Endothelial cell of umbilical vein (primary cell): ENCODE results near the gene DPM2. TPM values are rescaled to one million over a fixed set of nuclear protein-coding genes. Genes with fewer than 3 reads are reported as not detected.

ENCODE experiments used
- BruUV-seq: library from RNA; stranded (reverse); fragments of 400-500 nt; replicated peaks from 2 replicates; lab custom pipeline; 2021; lab: Mats Ljungman, UMichigan
- CTCF ChIA-PET: fragments of 300-600, 350-600 bp; sonication (Branson Sonifier 250); formaldehyde crosslinking; loops from one replicate; lab custom pipeline; 2021; ENCODE audit warnings: antibody characterized with exemption, inconsistent platforms; lab: Charles Lee
- POLR2A ChIA-PET: fragments of 300-600, 350-600 bp; sonication (Branson Sonifier 250); formaldehyde crosslinking; loops from one replicate; lab custom pipeline; 2021; ENCODE audit warnings: antibody characterized with exemption, inconsistent platforms; lab: Charles Lee
- DNase-seq: peaks from one replicate; pipeline ENCODE4 v3.0.0-alpha.2; 2011; ENCODE audit warnings: low read depth, low spot score
- FAIRE-seq: peaks from 2 replicates; lab custom pipeline; 2011; peaks lifted over from hg19 to GRCh38; lab: Jason Lieb, UNC
- H2AFZ ChIP-seq: 2 replicates; pipeline ENCODE4 v1.6.0; 2012; ENCODE audit warnings: low read depth, low read length, control low read depth, inconsistent platforms
- H3K27ac ChIP-seq: 2 replicates; pipeline ENCODE4 v1.5.1; 2011; ENCODE audit warnings: low read depth, mild to moderate bottlenecking, control low read depth, low read length, moderate library complexity; ENCODE audit not compliant: insufficient read depth
- H3K27me3 ChIP-seq, 2 experiments: 2 replicates each; pipeline versions ENCODE4 v1.6.0 to v1.6.1; 2011; ENCODE audit warnings: low read length in 2 of 2, mixed read lengths in 1 of 2; ENCODE audit not compliant: control insufficient read depth in 2 of 2, insufficient read depth in 2 of 2
- H3K36me3 ChIP-seq, 2 experiments: 2 replicates in 1 of 2; 3 replicates in 1 of 2; pipeline ENCODE4 v1.5.1; 2011; ENCODE audit warnings: low read length in 2 of 2, mild to moderate bottlenecking in 1 of 2, moderate library complexity in 1 of 2; ENCODE audit not compliant: control insufficient read depth in 2 of 2, insufficient read depth in 2 of 2; ENCODE audit errors: extremely low read depth in 1 of 2
- H3K4me1 ChIP-seq: 3 replicates; pipeline ENCODE4 v1.5.1; 2011; ENCODE audit warnings: mild to moderate bottlenecking, low read length; ENCODE audit not compliant: control insufficient read depth, insufficient read depth; ENCODE audit errors: extremely low read depth
- H3K4me2 ChIP-seq: 2 replicates; pipeline ENCODE4 v1.6.1; 2011; ENCODE audit warnings: low read length, control low read depth, mixed read lengths; ENCODE audit not compliant: insufficient read depth
- H3K4me3 ChIP-seq, 3 experiments: fragments of 200-600 bp in 1 of 3; sonication (generic), shearing (Covaris generic) in 1 of 3; replicated peaks in 1 of 3; 2 replicates each; pipeline ENCODE4 v1.5.1; 2011 to 2016; ENCODE audit warnings: control low read depth in 3 of 3, low read length in 3 of 3, mild to moderate bottlenecking in 2 of 3, inconsistent platforms in 1 of 3, low read depth in 1 of 3, moderate library complexity in 1 of 3; ENCODE audit not compliant: insufficient read depth in 1 of 3
- H3K79me2 ChIP-seq: 2 replicates; pipeline ENCODE4 v1.6.0; 2012; ENCODE audit warnings: low read length, inconsistent platforms; ENCODE audit not compliant: control insufficient read depth, insufficient read depth
- H3K9ac ChIP-seq: replicated peaks from 2 replicates; pipeline ENCODE3; 2011; ENCODE audit warnings: low read length, control low read depth; ENCODE audit not compliant: insufficient read depth; ENCODE audit errors: extremely low read depth
- H3K9me1 ChIP-seq: replicated peaks from 3 replicates; pipeline ENCODE4 v1.6.0; 2011; ENCODE audit warnings: mild to moderate bottlenecking, low read length; ENCODE audit not compliant: control insufficient read depth, insufficient read depth; ENCODE audit errors: extremely low read depth
- H3K9me3 ChIP-seq: replicated peaks from 2 replicates; pipeline ENCODE4 v1.5.1; 2012; ENCODE audit warnings: low read length, inconsistent platforms; ENCODE audit not compliant: control insufficient read depth, insufficient read depth
- H4K20me1 ChIP-seq: replicated peaks from 2 replicates; pipeline ENCODE3; 2011; ENCODE audit warnings: mild to moderate bottlenecking, low read length; ENCODE audit not compliant: control insufficient read depth, insufficient read depth; ENCODE audit errors: extremely low read depth
- EZH2 ChIP-seq: IDR thresholded peaks from 2 replicates; pipeline ENCODE4 v1.6.1; 2012; ENCODE audit warnings: borderline replicate concordance, low read depth, mild to moderate bottlenecking, moderate library complexity, low read length, inconsistent platforms; ENCODE audit not compliant: severe bottlenecking
- FOS ChIP-seq: IDR thresholded peaks from 2 replicates; pipeline ENCODE4 v1.6.1; 2011; ENCODE audit warnings: mild to moderate bottlenecking, low read length, moderate library complexity, borderline replicate concordance; ENCODE audit not compliant: insufficient read depth
- GATA2 ChIP-seq: IDR thresholded peaks from 2 replicates; pipeline ENCODE4 v1.7.0; 2011; ENCODE audit warnings: low read depth, mild to moderate bottlenecking, moderate library complexity, mixed read lengths, low read length; ENCODE audit not compliant: insufficient read length, insufficient read depth
- JUN ChIP-seq: IDR thresholded peaks from 2 replicates; pipeline ENCODE4 v1.6.1; 2011; ENCODE audit warnings: borderline replicate concordance, low read depth; ENCODE audit not compliant: insufficient read length, insufficient read depth
- MYC ChIP-seq: IDR thresholded peaks from one replicate; pipeline ENCODE4 v1.6.1; 2011; ENCODE audit warnings: mild to moderate bottlenecking, low read depth, low read length
- POLR2A ChIP-seq: IDR thresholded peaks from 2 replicates; pipeline ENCODE4 v1.6.1; 2012; ENCODE audit warnings: low read depth, mild to moderate bottlenecking, control low read depth, low read length
- POLR2AphosphoS5 ChIP-seq: IDR thresholded peaks from 2 replicates; pipeline ENCODE4 v1.6.1; 2012; ENCODE audit warnings: low read depth, mild to moderate bottlenecking, control low read depth, low read length, moderate library complexity; ENCODE audit not compliant: insufficient read depth
- dilution Hi-C: fragments of 300-500 bp; cut with MboI; formaldehyde crosslinking; loops from one replicate; pipeline ENCODE4 v1.15.0; 2019; ENCODE audit warnings: low sequenced_read_pairs; ENCODE audit not compliant: extremely low pct_ligation_motif_present
- intact Hi-C: fragments of 100-400 bp; cut with micrococcal nuclease; formaldehyde crosslinking; loops from one replicate; pipeline ENCODE4 v1.10.0; 2022
- polyA plus RNA-seq, 4 experiments: library from polyadenylated mRNA; depleted of rRNA in 3 of 4; stranded (reverse) in 3 of 4; unstranded in 1 of 4; fragments of >200 nt; gene quantifications; 2 replicates each; pipeline versions ENCODE4 v1.2.1 to v1.2.3, GENCODE V29; 2011 to 2012; ENCODE audit warnings: missing spikeins in 1 of 4
- total RNA-seq: library from RNA; stranded (reverse); gene quantifications from 2 replicates; pipeline ENCODE4 v1.2.3, GENCODE V29; 2021
- TF ChIP-seq, protein P1 (sequence below), 2 donors: IDR thresholded peaks; 1 replicate in 1 of 2; 2 replicates in 1 of 2; pipeline ENCODE4 v1.5.1; 2011; ENCODE audit warnings: low read length in 2 of 2, mild to moderate bottlenecking in 2 of 2, moderate library complexity in 2 of 2, control low read depth in 1 of 2, inconsistent platforms in 1 of 2, low read depth in 1 of 2; ENCODE audit not compliant: insufficient read depth in 1 of 2; ENCODE audit errors: extremely low read depth in 1 of 2

DPM2 gene
- total and polyA plus RNA-seq, 2 donors (not counting 3 experiments of a cell fraction or from before 2014, with no cell fraction given): 47.9 to 63.9 TPM

DNA sequence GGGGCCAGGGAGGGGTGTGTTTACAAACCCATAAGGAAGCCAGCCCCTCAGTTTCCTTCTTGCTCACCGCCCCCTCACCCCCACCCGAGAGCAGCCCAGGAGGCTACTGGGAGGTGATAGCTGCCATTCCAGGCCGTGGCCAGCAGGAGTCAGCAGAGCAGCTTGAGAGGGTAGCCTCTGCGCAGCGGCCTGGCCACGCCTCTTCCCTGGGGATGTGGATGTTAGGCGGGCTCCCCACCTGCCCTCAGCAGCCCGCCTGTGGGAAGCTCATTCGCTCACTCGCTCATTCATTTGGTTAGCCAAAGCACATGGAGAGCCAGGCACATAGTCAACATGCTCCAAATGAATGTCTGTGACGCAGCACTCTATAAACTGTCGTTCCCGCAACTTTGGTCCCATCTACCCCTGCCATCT is 6.1 kb upstream of the DPM2 start:
- no peaks in the 10 kb centered on the region for H3K27me3 ChIP-seq
- BruUV-seq: no TSS peak
- POLR2A ChIA-PET: no interaction called here
- H4K20me1 ChIP-seq: no peaks in the 10 kb centered on the region
- no peaks in the 10 kb centered on the region for H3K79me2 ChIP-seq
- H3K36me3 ChIP-seq: peaks cover 0 to 5% of the 10 kb centered on the region in 2 experiments
- H3K27ac ChIP-seq: no peak overlapping the region
- DNase-seq (peak; percentile 71), FAIRE-seq (peak; percentile 87)
- dilution Hi-C loops: no loop called here
- CTCF ChIA-PET: interaction anchor here (0.8 to 6.5 kb wide), 43 partner anchors 8 to 303 kb away, joined by 3 to 203 read pairs (median 5); partner anchors contain the start of genes EEIG1, NAIF1 and SLC25A25
- TF ChIP-seq JUN (no peak), FOS (no peak), MYC (peak; percentile 13), GATA2 (no peak), POLR2A (no peak), POLR2AphosphoS5 (no peak), EZH2 (no peak)
- TF ChIP-seq, protein P1, sequence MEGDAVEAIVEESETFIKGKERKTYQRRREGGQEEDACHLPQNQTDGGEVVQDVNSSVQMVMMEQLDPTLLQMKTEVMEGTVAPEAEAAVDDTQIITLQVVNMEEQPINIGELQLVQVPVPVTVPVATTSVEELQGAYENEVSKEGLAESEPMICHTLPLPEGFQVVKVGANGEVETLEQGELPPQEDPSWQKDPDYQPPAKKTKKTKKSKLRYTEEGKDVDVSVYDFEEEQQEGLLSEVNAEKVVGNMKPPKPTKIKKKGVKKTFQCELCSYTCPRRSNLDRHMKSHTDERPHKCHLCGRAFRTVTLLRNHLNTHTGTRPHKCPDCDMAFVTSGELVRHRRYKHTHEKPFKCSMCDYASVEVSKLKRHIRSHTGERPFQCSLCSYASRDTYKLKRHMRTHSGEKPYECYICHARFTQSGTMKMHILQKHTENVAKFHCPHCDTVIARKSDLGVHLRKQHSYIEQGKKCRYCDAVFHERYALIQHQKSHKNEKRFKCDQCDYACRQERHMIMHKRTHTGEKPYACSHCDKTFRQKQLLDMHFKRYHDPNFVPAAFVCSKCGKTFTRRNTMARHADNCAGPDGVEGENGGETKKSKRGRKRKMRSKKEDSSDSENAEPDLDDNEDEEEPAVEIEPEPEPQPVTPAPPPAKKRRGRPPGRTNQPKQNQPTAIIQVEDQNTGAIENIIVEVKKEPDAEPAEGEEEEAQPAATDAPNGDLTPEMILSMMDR (IDR thresholded peaks at IDR 0.05; ENCODE audit: extremely low read depth in 1 of 2, insufficient read depth in 1 of 2, low read depth in 1 of 2, low read length in 2 of 2): peak; percentile 90 to 99
- H3K4me2 ChIP-seq: no peak overlapping the region
- no peak overlapping the region for H3K9ac ChIP-seq
- H2AFZ ChIP-seq: no peak overlapping the region
- H3K4me1 ChIP-seq: no peaks in the 10 kb centered on the region
- no peaks in the 10 kb centered on the region for H3K9me3 ChIP-seq
- intact Hi-C loops: loop anchor here (1.0 to 2.0 kb wide), 6 partner anchors 37 to 174 kb away; partner anchors contain the start of gene EEIG1
- H3K4me3 ChIP-seq: no peak overlapping the region
- H3K9me1 ChIP-seq: no peaks in the 10 kb centered on the region
